ENCODE results near the gene OR8B3. TPM values are rescaled to one million over a fixed set of nuclear protein-coding genes. Genes with fewer than 3 reads are reported as not detected.

Gene OR8B3
- polyA plus RNA-seq, 2 of the 4 experiments (the other 2 are of a cell fraction) = not detected

DNA sequence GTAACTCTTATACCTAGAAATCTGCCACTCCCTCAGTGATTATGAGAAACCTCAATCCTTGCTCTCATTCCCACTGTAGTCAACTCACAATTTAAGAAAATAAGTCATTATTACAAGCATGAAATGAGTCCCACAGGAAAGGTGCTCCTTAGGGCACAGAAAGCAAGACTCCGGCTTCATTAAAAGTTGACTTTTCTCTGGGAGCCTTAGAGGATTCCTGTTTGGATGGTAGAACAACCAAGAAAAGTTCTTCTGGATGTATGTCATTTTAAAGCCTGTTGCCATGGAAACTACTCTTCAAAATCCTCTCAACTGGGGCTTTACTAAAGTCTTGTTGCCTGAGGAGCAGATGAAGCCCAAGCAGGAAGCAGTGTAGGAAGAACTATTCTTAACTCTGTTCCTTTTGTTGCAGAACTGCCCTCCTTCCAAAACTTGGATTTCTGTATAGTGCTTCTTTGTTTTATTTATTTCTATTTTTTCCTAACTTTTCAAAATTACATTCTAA lies 46.9 kb upstream of the OR8B3 start, which contains the start of gene OR8B8:
TSS of gene OR8B8 (minus strand) at position 51 of the 505 bp plus-strand sequence. CDS start 4,611 bp downstream, outside the sequence.
- H3K27ac ChIP-seq = no peak within 1 kb of the TSS
- no peak for DNase-seq (ENCODE audit: low read depth in 1 of 2, low spot score in 1 of 2)
- no peak within 1 kb of the TSS for H3K4me2 ChIP-seq
- H3K4me3 ChIP-seq = no peak within 1 kb of the TSS
- POLR2A ChIA-PET = no interaction called here
- ATAC-seq = no peak
- TF ChIP-seq RARB (CRISPR knock-in tag; IDR thresholded peaks at IDR 0.05) = no peak
- no peaks in the 10 kb centered on the region for H3K4me1 ChIP-seq
- no peak for FAIRE-seq
- H3K9me3 ChIP-seq = no peaks in the 10 kb centered on the region
- CTCF ChIA-PET = no interaction called here
- WGBS (ENCODE audit: missing lambda C conversion rate) = 47% methylated on average over 1 of the region's 1 CpG

DNA sequence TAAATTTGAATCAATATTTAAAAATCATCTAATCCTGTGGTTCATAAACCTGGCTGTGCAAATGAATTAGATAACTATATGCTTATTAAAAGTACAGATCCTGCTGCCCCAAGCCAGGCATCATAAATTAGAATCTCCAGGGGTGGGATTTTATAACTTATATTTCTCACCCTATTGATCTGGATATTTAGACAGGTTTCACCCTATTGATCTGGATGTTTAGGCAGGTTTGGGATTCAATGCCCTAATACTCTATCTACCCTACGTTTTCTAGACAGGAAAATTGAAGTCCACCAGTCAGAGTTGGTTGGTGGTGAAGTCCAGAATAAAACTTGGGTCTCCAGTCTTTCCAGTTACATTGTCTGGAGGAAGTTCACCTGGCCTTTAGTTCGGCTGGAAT lies 44.0 kb upstream of the OR8B3 start:
- H3K4me1 ChIP-seq = no peaks in the 10 kb centered on the region
- FAIRE-seq (no peak), DNase-seq (ENCODE audit: low read depth in 1 of 2, low spot score in 1 of 2) (no peak), ATAC-seq (no peak)
- 0% methylated on average over 2 of the region's 2 CpGs for WGBS (ENCODE audit: missing lambda C conversion rate)
- CTCF ChIA-PET = interaction anchor here (0.8 to 0.9 kb wide), 2 partner anchors 62 to 151 kb away, joined by 3 read pairs; no protein-coding TSS in a partner anchor
- POLR2A ChIA-PET = no interaction called here
- TF ChIP-seq, protein P1, sequence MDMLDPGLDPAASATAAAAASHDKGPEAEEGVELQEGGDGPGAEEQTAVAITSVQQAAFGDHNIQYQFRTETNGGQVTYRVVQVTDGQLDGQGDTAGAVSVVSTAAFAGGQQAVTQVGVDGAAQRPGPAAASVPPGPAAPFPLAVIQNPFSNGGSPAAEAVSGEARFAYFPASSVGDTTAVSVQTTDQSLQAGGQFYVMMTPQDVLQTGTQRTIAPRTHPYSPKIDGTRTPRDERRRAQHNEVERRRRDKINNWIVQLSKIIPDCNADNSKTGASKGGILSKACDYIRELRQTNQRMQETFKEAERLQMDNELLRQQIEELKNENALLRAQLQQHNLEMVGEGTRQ (IDR thresholded peaks at IDR 0.05) = no peak
- TF ChIP-seq, protein P2, sequence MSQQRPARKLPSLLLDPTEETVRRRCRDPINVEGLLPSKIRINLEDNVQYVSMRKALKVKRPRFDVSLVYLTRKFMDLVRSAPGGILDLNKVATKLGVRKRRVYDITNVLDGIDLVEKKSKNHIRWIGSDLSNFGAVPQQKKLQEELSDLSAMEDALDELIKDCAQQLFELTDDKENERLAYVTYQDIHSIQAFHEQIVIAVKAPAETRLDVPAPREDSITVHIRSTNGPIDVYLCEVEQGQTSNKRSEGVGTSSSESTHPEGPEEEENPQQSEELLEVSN (IDR thresholded peaks at IDR 0.05; ENCODE audit: borderline replicate concordance, low read depth) = no peak
- TF ChIP-seq, protein P3, sequence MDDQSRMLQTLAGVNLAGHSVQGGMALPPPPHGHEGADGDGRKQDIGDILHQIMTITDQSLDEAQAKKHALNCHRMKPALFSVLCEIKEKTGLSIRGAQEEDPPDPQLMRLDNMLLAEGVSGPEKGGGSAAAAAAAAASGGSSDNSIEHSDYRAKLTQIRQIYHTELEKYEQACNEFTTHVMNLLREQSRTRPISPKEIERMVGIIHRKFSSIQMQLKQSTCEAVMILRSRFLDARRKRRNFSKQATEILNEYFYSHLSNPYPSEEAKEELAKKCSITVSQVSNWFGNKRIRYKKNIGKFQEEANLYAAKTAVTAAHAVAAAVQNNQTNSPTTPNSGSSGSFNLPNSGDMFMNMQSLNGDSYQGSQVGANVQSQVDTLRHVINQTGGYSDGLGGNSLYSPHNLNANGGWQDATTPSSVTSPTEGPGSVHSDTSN (IDR thresholded peaks at IDR 0.05) = no peak
- TF ChIP-seq ZNF302 (CRISPR knock-in tag; IDR thresholded peaks at IDR 0.05) (no peak), ZFP36 (IDR thresholded peaks at IDR 0.05; ENCODE audit: borderline replicate concordance, partially characterized antibody) (no peak), CHD2 (IDR thresholded peaks at IDR 0.05; ENCODE audit: low read length, partially characterized antibody) (no peak)
- TF ChIP-seq, protein P4, sequence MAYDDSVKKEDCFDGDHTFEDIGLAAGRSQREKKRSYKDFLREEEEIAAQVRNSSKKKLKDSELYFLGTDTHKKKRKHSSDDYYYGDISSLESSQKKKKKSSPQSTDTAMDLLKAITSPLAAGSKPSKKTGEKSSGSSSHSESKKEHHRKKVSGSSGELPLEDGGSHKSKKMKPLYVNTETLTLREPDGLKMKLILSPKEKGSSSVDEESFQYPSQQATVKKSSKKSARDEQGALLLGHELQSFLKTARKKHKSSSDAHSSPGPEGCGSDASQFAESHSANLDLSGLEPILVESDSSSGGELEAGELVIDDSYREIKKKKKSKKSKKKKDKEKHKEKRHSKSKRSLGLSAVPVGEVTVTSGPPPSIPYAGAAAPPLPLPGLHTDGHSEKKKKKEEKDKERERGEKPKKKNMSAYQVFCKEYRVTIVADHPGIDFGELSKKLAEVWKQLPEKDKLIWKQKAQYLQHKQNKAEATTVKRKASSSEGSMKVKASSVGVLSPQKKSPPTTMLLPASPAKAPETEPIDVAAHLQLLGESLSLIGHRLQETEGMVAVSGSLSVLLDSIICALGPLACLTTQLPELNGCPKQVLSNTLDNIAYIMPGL (CRISPR knock-in tag; IDR thresholded peaks at IDR 0.05; ENCODE audit: borderline replicate concordance) = no peak
- no peaks in the 10 kb centered on the region for H3K9me3 ChIP-seq
- no peak overlapping the region for H3K4me3 ChIP-seq
- no peak overlapping the region for H3K27ac ChIP-seq
- no peak overlapping the region for H3K4me2 ChIP-seq

DNA sequence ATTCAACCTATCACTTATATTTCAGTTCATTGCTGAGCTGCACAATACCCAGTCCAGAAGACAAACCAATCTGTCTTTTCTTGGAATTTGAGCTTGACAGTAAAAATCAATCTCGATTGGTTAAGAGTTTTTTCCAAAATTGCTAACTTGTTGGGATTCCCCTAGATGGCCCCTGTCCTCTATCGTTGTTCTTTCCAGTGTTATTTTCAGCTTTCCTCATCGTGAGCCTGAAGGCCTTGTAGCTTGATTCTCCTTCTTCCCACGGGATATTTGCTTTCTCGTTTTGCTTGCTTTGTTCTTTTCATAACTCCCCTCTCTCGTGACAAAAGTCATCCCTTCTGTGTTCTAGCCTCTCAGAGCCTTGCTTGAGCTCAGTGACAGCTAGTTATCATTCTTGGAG lies 43.6 kb upstream of the OR8B3 start:
- FAIRE-seq (no peak), DNase-seq (ENCODE audit: low read depth in 1 of 2, low spot score in 1 of 2) (no peak), ATAC-seq (no peak)
- ChIA-PET CTCF (interaction anchor here (0.8 to 0.9 kb wide), 2 partner anchors 62 to 151 kb away, joined by 3 read pairs; no protein-coding TSS in a partner anchor), POLR2A (no interaction called here)
- no peak overlapping the region for H3K4me3 ChIP-seq
- no peak overlapping the region for H3K27ac ChIP-seq
- TF ChIP-seq POLR2A (IDR thresholded peaks at IDR 0.05; ENCODE audit: low read length) = no peak
- no peak for TF ChIP-seq ZNF302 (CRISPR knock-in tag; IDR thresholded peaks at IDR 0.05)
- no peak for TF ChIP-seq JUN (IDR thresholded peaks at IDR 0.05)
- TF ChIP-seq NPAS2 (CRISPR knock-in tag; IDR thresholded peaks at IDR 0.05; ENCODE audit: borderline replicate concordance) = no peak
- no peak for TF ChIP-seq ESRRA (IDR thresholded peaks at IDR 0.05; ENCODE audit: borderline replicate concordance, low read length)
- TF ChIP-seq CBX8 (IDR thresholded peaks at IDR 0.05) = no peak
- TF ChIP-seq TFCP2L1 (CRISPR knock-in tag; IDR thresholded peaks at IDR 0.05) = no peak
- TF ChIP-seq RCOR1 (IDR thresholded peaks at IDR 0.05; ENCODE audit: low read depth, low read length) = no peak
- TF ChIP-seq HOXA7 (CRISPR knock-in tag; IDR thresholded peaks at IDR 0.05) = no peak
- TF ChIP-seq, protein P5, sequence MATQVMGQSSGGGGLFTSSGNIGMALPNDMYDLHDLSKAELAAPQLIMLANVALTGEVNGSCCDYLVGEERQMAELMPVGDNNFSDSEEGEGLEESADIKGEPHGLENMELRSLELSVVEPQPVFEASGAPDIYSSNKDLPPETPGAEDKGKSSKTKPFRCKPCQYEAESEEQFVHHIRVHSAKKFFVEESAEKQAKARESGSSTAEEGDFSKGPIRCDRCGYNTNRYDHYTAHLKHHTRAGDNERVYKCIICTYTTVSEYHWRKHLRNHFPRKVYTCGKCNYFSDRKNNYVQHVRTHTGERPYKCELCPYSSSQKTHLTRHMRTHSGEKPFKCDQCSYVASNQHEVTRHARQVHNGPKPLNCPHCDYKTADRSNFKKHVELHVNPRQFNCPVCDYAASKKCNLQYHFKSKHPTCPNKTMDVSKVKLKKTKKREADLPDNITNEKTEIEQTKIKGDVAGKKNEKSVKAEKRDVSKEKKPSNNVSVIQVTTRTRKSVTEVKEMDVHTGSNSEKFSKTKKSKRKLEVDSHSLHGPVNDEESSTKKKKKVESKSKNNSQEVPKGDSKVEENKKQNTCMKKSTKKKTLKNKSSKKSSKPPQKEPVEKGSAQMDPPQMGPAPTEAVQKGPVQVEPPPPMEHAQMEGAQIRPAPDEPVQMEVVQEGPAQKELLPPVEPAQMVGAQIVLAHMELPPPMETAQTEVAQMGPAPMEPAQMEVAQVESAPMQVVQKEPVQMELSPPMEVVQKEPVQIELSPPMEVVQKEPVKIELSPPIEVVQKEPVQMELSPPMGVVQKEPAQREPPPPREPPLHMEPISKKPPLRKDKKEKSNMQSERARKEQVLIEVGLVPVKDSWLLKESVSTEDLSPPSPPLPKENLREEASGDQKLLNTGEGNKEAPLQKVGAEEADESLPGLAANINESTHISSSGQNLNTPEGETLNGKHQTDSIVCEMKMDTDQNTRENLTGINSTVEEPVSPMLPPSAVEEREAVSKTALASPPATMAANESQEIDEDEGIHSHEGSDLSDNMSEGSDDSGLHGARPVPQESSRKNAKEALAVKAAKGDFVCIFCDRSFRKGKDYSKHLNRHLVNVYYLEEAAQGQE (IDR thresholded peaks at IDR 0.05) = no peak
- no peak for TF ChIP-seq RNF2 (IDR thresholded peaks at IDR 0.05; ENCODE audit: borderline replicate concordance, low read depth)
- TF ChIP-seq NR3C1 (IDR thresholded peaks at IDR 0.05) = no peak
- TF ChIP-seq, protein P1 (IDR thresholded peaks at IDR 0.05) = no peak
- no peak for TF ChIP-seq HDAC2 (IDR thresholded peaks at IDR 0.05)
- no peak for TF ChIP-seq HEYL (CRISPR knock-in tag; IDR thresholded peaks at IDR 0.05)
- TF ChIP-seq KDM1A (IDR thresholded peaks at IDR 0.05; ENCODE audit: low read depth) = no peak
- no peak for TF ChIP-seq CEBPB (IDR thresholded peaks at IDR 0.05)
- no peak for TF ChIP-seq SREBF2 (IDR thresholded peaks at IDR 0.05)
- TF ChIP-seq CBX2 (IDR thresholded peaks at IDR 0.05; ENCODE audit: borderline replicate concordance, low read depth) = no peak
- H3K4me1 ChIP-seq = no peaks in the 10 kb centered on the region
- H3K4me2 ChIP-seq = no peak overlapping the region
- H3K9me3 ChIP-seq = no peaks in the 10 kb centered on the region
- WGBS (ENCODE audit: missing lambda C conversion rate) = 3% methylated on average over 6 of the region's 6 CpGs

Data from A549 (cell line).